Activated T-cell treated with anti-CD3 and anti-CD28 coated beads, Interleukin-2, amount 50 U/mL, for 48 hours (primary cell): ENCODE data around the gene TIAL1.
"Not testable (repeated sequence)": the region's sequence is repeated elsewhere in the genome, so short reads cannot be mapped to it uniquely, and the experiment has no call there.

Experiments
- DNase-seq, 2 experiments: peaks; one replicate each; pipeline ENCODE4 v3.0.0-alpha.2; 2020

TIAL1 gene

GRCh38 chr10:119596537-119597404 lies at the start of gene TIAL1:
TIAL1 (minus strand) TSS chr10:119596964; CDS start chr10:119596465, 499 bp downstream.
- peak; percentile 90 to 94 for DNase-seq

- DNase-seq, result no peak
Measured at GRCh38 chr10:119644994-119645393, 48.2 kb upstream of the TIAL1 start.

GRCh38 chr10:119644205-119644814 lies 47.5 kb upstream of the TIAL1 start:
- no peak for DNase-seq

GRCh38 chr10:119643306-119644204 lies 46.8 kb upstream of the TIAL1 start:
- DNase-seq, result no peak

- DNase-seq, result no peak
Measured at GRCh38 chr10:119642556-119643111, 45.9 kb upstream of the TIAL1 start.

GRCh38 chr10:119640875-119641526 lies 44.2 kb upstream of the TIAL1 start:
- DNase-seq, result no peak

- no peak for DNase-seq
Measured at GRCh38 chr10:119640384-119640783, 43.6 kb upstream of the TIAL1 start.

- no peak for DNase-seq
Measured at GRCh38 chr10:119638982-119639381, 42.2 kb upstream of the TIAL1 start.

GRCh38 chr10:119637631-119638030 lies 40.9 kb upstream of the TIAL1 start:
- no peak for DNase-seq

- DNase-seq, result no peak
Measured at GRCh38 chr10:119634219-119634544, 37.4 kb upstream of the TIAL1 start.

- DNase-seq, result no peak
Measured at GRCh38 chr10:119633538-119634218, 36.9 kb upstream of the TIAL1 start.

- DNase-seq, result no peak
Measured at GRCh38 chr10:119630300-119630699, 33.5 kb upstream of the TIAL1 start.

- no peak for DNase-seq
Measured at GRCh38 chr10:119625570-119626280, 29.0 kb upstream of the TIAL1 start.

- no peak for DNase-seq
Measured at GRCh38 chr10:119621078-119621384, 24.3 kb upstream of the TIAL1 start.

- no peak for DNase-seq
Measured at GRCh38 chr10:119620241-119621077, 23.7 kb upstream of the TIAL1 start.

GRCh38 chr10:119619811-119620210 lies 23.0 kb upstream of the TIAL1 start:
- not testable (repeated sequence) for DNase-seq

GRCh38 chr10:119619215-119619614 lies 22.5 kb upstream of the TIAL1 start:
- DNase-seq, result no peak

- DNase-seq, result no peak
Measured at GRCh38 chr10:119616882-119617570, 20.3 kb upstream of the TIAL1 start.

- DNase-seq, result no peak
Measured at GRCh38 chr10:119614686-119615085, 17.9 kb upstream of the TIAL1 start.

GRCh38 chr10:119613741-119614140 lies 17.0 kb upstream of the TIAL1 start:
- no peak for DNase-seq
